ENCODE measurements around the gene SMCO1. TPM values are rescaled to one million over a fixed set of nuclear protein-coding genes. Genes with fewer than 3 reads are reported as not detected.

SMCO1 gene
- polyA plus RNA-seq, 1 of the 3 experiments (the other 2 are of a cell fraction): not detected

- no peaks in the 10 kb centered on the region for H3K36me3 ChIP-seq (replicated peaks in 1 of 2; ENCODE audit: control insufficient read depth in 1 of 2, insufficient read depth in 2 of 2, low read length in 1 of 2)
- H3K4me1 ChIP-seq (ENCODE audit: control insufficient read depth in 1 of 2, insufficient read depth in 2 of 2, low read depth in 1 of 2, low read length in 1 of 2): no peaks in the 10 kb centered on the region
- H3K79me2 ChIP-seq (ENCODE audit: insufficient read depth): no peaks in the 10 kb centered on the region
- no peak overlapping the region for H3K9ac ChIP-seq
- ChIA-PET POLR2A (no interaction called here), CTCF (interaction anchor here (1.4 kb wide), 1 partner anchor 18 kb away, joined by 5 read pairs; no protein-coding TSS in a partner anchor)
- H2AFZ ChIP-seq (ENCODE audit: low read depth): no peak overlapping the region
- H3K4me2 ChIP-seq: no peak overlapping the region
- no peaks in the 10 kb centered on the region for H3K9me3 ChIP-seq
- H4K20me1 ChIP-seq (ENCODE audit: insufficient read depth): no peaks in the 10 kb centered on the region
- H3K4me3 ChIP-seq (ENCODE audit: low read depth in 2 of 2, low read length in 1 of 2): no peak overlapping the region
- no peaks in the 10 kb centered on the region for H3K27me3 ChIP-seq (ENCODE audit: insufficient read depth)
- H3K27ac ChIP-seq (ENCODE audit: low read depth in 2 of 2, low read length in 1 of 2): no peak overlapping the region
- TF ChIP-seq MXI1 (IDR thresholded peaks at IDR 0.05; ENCODE audit: low read depth, low read length) (no peak), FOSL2 (IDR thresholded peaks at IDR 0.05; ENCODE audit: borderline replicate concordance, low read depth) (no peak), IRF3 (IDR thresholded peaks at IDR 0.05; ENCODE audit: low read depth, low read length) (no peak), YY1 (IDR thresholded peaks at IDR 0.05; ENCODE audit: low read depth) (no peak), EZH2phosphoT487 (IDR thresholded peaks at IDR 0.05; ENCODE audit: borderline replicate concordance, low read depth) (no peak)
- no peaks in the 10 kb centered on the region for H3K9me2 ChIP-seq
- no peaks in the 10 kb centered on the region for H3F3A ChIP-seq (replicated peaks; ENCODE audit: insufficient read depth)
- 83% methylated on average over 2 of the region's 2 CpGs for WGBS (ENCODE audit: low lambda C conversion rate)
- DNase-seq: no peak
Observed at GRCh38 chr3:196547067-196547466, 31.9 kb upstream of the SMCO1 start.

- H3F3A ChIP-seq (replicated peaks; ENCODE audit: insufficient read depth): no peaks in the 10 kb centered on the region
- no peak overlapping the region for H2AFZ ChIP-seq (ENCODE audit: low read depth)
- WGBS (ENCODE audit: low lambda C conversion rate): 69% methylated on average over 5 of the region's 5 CpGs
- TF ChIP-seq GABPA (IDR thresholded peaks at IDR 0.05; ENCODE audit: low read depth) (no peak), IRF3 (IDR thresholded peaks at IDR 0.05; ENCODE audit: low read depth, low read length) (no peak), RXRA (IDR thresholded peaks at IDR 0.05; ENCODE audit: borderline replicate concordance, low read depth) (no peak), FOXM1 (IDR thresholded peaks at IDR 0.05; ENCODE audit: low read depth) (no peak), YY1 (IDR thresholded peaks at IDR 0.05; ENCODE audit: low read depth) (no peak), RCOR1 (IDR thresholded peaks at IDR 0.05; ENCODE audit: low read length) (no peak), USF2 (IDR thresholded peaks at IDR 0.05; ENCODE audit: borderline replicate concordance, low read depth, low read length) (no peak), EZH2phosphoT487 (IDR thresholded peaks at IDR 0.05; ENCODE audit: borderline replicate concordance, low read depth) (no peak), TCF12 (IDR thresholded peaks at IDR 0.05) (no peak)
- no peak for DNase-seq
- H3K4me2 ChIP-seq: no peak overlapping the region
- no peaks in the 10 kb centered on the region for H3K9me3 ChIP-seq
- POLR2A ChIA-PET: no interaction called here
- H3K4me1 ChIP-seq (ENCODE audit: control insufficient read depth in 1 of 2, insufficient read depth in 2 of 2, low read depth in 1 of 2, low read length in 1 of 2): no peaks in the 10 kb centered on the region
- no peak overlapping the region for H3K4me3 ChIP-seq (ENCODE audit: low read depth in 2 of 2, low read length in 1 of 2)
- no peaks in the 10 kb centered on the region for H3K36me3 ChIP-seq (replicated peaks in 1 of 2; ENCODE audit: control insufficient read depth in 1 of 2, insufficient read depth in 2 of 2, low read length in 1 of 2)
- H3K9ac ChIP-seq: no peak overlapping the region
- H4K20me1 ChIP-seq (ENCODE audit: insufficient read depth): no peaks in the 10 kb centered on the region
- H3K27me3 ChIP-seq (ENCODE audit: insufficient read depth): no peaks in the 10 kb centered on the region
- H3K9me2 ChIP-seq: no peaks in the 10 kb centered on the region
- CTCF ChIA-PET: no interaction called here
- H3K79me2 ChIP-seq (ENCODE audit: insufficient read depth): no peaks in the 10 kb centered on the region
- no peak overlapping the region for H3K27ac ChIP-seq (ENCODE audit: low read depth in 2 of 2, low read length in 1 of 2)
Observed at GRCh38 chr3:196546537-196546936, 31.4 kb upstream of the SMCO1 start.

Data from SK-N-SH (cell line).